Suprapubic skin (tissue), 4 donors: ENCODE measurements around the gene NAV3. TPM values are rescaled to one million over a fixed set of nuclear protein-coding genes. Genes with fewer than 3 reads are reported as not detected.

Experiments used
- DNase-seq, 2 donors: peaks; one replicate each; pipeline ENCODE4 v3.0.0-alpha.2; 2019; ENCODE audit warnings: low spot score in 2 of 2
- H3K27ac ChIP-seq: fragments of 200-600 bp; sonication (generic); one replicate; pipeline ENCODE4 v1.5.1; 2019
- H3K27me3 ChIP-seq: fragments of 200-600 bp; sonication (generic); one replicate; pipeline ENCODE4 v1.5.1; 2019
- H3K36me3 ChIP-seq: fragments of 200-600 bp; sonication (generic); one replicate; pipeline ENCODE4 v1.5.1; 2019
- H3K4me1 ChIP-seq: fragments of 200-600 bp; sonication (generic); one replicate; pipeline ENCODE4 v1.5.1; 2019
- H3K4me3 ChIP-seq: fragments of 200-600 bp; sonication (generic); one replicate; pipeline ENCODE4 v1.5.1; 2019; ENCODE audit warnings: mild to moderate bottlenecking
- H3K9me3 ChIP-seq: fragments of 200-600 bp; sonication (generic); one replicate; pipeline ENCODE4 v1.5.1; 2019
- CTCF ChIP-seq, 2 donors: fragments of 200-600 bp in 1 of 2; fragments of 450-650 bp in 1 of 2; sonication (generic) in 1 of 2; IDR thresholded peaks; one replicate each; pipeline ENCODE4 v1.5.1; 2016 to 2019; ENCODE audit warnings: antibody characterized with exemption in 2 of 2, mild to moderate bottlenecking in 1 of 2, moderate library complexity in 1 of 2
- EP300 ChIP-seq: sonication (generic); formaldehyde crosslinking; IDR thresholded peaks from one replicate; pipeline ENCODE4 v1.6.1; 2017; ENCODE audit warnings: antibody characterized with exemption
- POLR2A ChIP-seq, 2 donors: fragments of 450-650 bp; IDR thresholded peaks; one replicate each; pipeline ENCODE4 v1.6.1; 2017; ENCODE audit warnings: antibody characterized with exemption in 2 of 2, mild to moderate bottlenecking in 2 of 2, moderate library complexity in 2 of 2
- POLR2AphosphoS5 ChIP-seq, 3 donors: sonication (generic); formaldehyde crosslinking; IDR thresholded peaks; one replicate each; pipeline ENCODE4 v1.6.1; 2017; ENCODE audit warnings: antibody characterized with exemption in 3 of 3
- WGBS: methylation state at CpG from one replicate; pipeline ENCODE4 v1.1.5; 2018; 5-methylcytosine and 5-hydroxymethylcytosine counted together
- total RNA-seq, 4 donors: library from RNA; depleted of rRNA; stranded (reverse); fragments of >200 nt; gene quantifications; one replicate each; pipeline ENCODE4 v1.1.0, GENCODE V29; 2016

NAV3 gene
- total RNA-seq, 4 donors from 2014 or later, result 11.7 to 20.9 (median 15.7) TPM

GRCh38 chr12:77842430-77842829 lies 11.7 kb downstream of the NAV3 start:
- Histone ChIP-seq H3K27me3 (no peaks in the 10 kb centered on the region), H3K27ac (no peak overlapping the region), H3K36me3 (no peaks in the 10 kb centered on the region), H3K9me3 (no peaks in the 10 kb centered on the region), H3K4me1 (peaks cover 3% of the 10 kb centered on the region), H3K4me3 (no peak overlapping the region)
- WGBS, result 84% methylated on average over 5 of the region's 5 CpGs
- TF ChIP-seq CTCF (IDR thresholded peaks at IDR 0.05), result no peak
- no peak for TF ChIP-seq POLR2A (IDR thresholded peaks at IDR 0.05)
- no peak for TF ChIP-seq POLR2AphosphoS5 (IDR thresholded peaks at IDR 0.05)
- TF ChIP-seq EP300, result no peak
- DNase-seq, result no peak

- Histone ChIP-seq H3K9me3 (no peaks in the 10 kb centered on the region), H3K27ac (no peak overlapping the region), H3K27me3 (no peaks in the 10 kb centered on the region), H3K36me3 (no peaks in the 10 kb centered on the region), H3K4me1 (peaks cover 15% of the 10 kb centered on the region), H3K4me3 (no peak overlapping the region)
- WGBS, result 81% methylated on average over 4 of the region's 4 CpGs
- no peak for DNase-seq
- TF ChIP-seq POLR2AphosphoS5 (IDR thresholded peaks at IDR 0.05), result no peak
- no peak for TF ChIP-seq EP300
These were observed 15.1 kb downstream of the NAV3 start for GRCh38 chr12:77845831-77846230.

GRCh38 chr12:77847060-77847541 lies 16.4 kb downstream of the NAV3 start:
- 40% methylated on average over 2 of the region's 2 CpGs for WGBS
- Histone ChIP-seq H3K27me3 (no peaks in the 10 kb centered on the region), H3K27ac (no peak overlapping the region), H3K36me3 (no peaks in the 10 kb centered on the region), H3K9me3 (no peaks in the 10 kb centered on the region), H3K4me3 (no peak overlapping the region), H3K4me1 (peaks cover 15% of the 10 kb centered on the region)
- no peak for TF ChIP-seq EP300
- no peak for TF ChIP-seq POLR2A (IDR thresholded peaks at IDR 0.05)
- TF ChIP-seq POLR2AphosphoS5 (IDR thresholded peaks at IDR 0.05), result no peak
- TF ChIP-seq CTCF (IDR thresholded peaks at IDR 0.05), result no peak
- no peak for DNase-seq

- Histone ChIP-seq H3K27me3 (no peaks in the 10 kb centered on the region), H3K36me3 (no peaks in the 10 kb centered on the region), H3K9me3 (no peaks in the 10 kb centered on the region), H3K27ac (peak overlapping the region; percentile 28), H3K4me3 (no peak overlapping the region), H3K4me1 (peaks cover 15% of the 10 kb centered on the region)
- TF ChIP-seq POLR2A (IDR thresholded peaks at IDR 0.05) (no peak), POLR2AphosphoS5 (IDR thresholded peaks at IDR 0.05) (no peak), EP300 (no peak), CTCF (IDR thresholded peaks at IDR 0.05) (no peak)
- WGBS, result 30% methylated on average over 3 of the region's 3 CpGs
- no peak for DNase-seq
These were observed 17.2 kb downstream of the NAV3 start for GRCh38 chr12:77847680-77848431.

- Histone ChIP-seq H3K9me3 (no peaks in the 10 kb centered on the region), H3K27ac (no peak overlapping the region), H3K27me3 (no peaks in the 10 kb centered on the region), H3K4me3 (no peak overlapping the region), H3K4me1 (peaks cover 15% of the 10 kb centered on the region), H3K36me3 (no peaks in the 10 kb centered on the region)
- 47% methylated on average over 2 of the region's 2 CpGs for WGBS
- TF ChIP-seq POLR2A (IDR thresholded peaks at IDR 0.05), result no peak
- TF ChIP-seq CTCF (IDR thresholded peaks at IDR 0.05), result no peak
- no peak for TF ChIP-seq EP300
- TF ChIP-seq POLR2AphosphoS5 (IDR thresholded peaks at IDR 0.05), result no peak
- no peak for DNase-seq
These were observed 19.4 kb downstream of the NAV3 start for GRCh38 chr12:77850129-77850528.
